HFFc6 (cell line): ENCODE measurements around the gene SFRP5. TPM values are rescaled to one million over a fixed set of nuclear protein-coding genes. Genes with fewer than 3 reads are reported as not detected.

ENCODE experiments used
- DNase-seq: peaks from one replicate; pipeline ENCODE4 v3.0.0-alpha.2; 2018
- H3K27ac Mint-ChIP-seq: 2 replicates; pipeline ENCODE4 v1.8.0; 2020; ENCODE audit warnings: mild to moderate bottlenecking, mixed read lengths
- H3K27me3 Mint-ChIP-seq: 2 replicates; pipeline ENCODE4 v1.8.0; 2021; ENCODE audit warnings: mild to moderate bottlenecking, moderate library complexity, mixed read lengths; ENCODE audit not compliant: insufficient read depth
- H3K36me3 Mint-ChIP-seq: 2 replicates; pipeline ENCODE4 v1.8.0; 2021; ENCODE audit warnings: low read depth, mixed read lengths
- H3K4me1 Mint-ChIP-seq: 2 replicates; pipeline ENCODE4 v1.8.0; 2020; ENCODE audit warnings: low read depth, mixed read lengths
- H3K4me3 Mint-ChIP-seq: 2 replicates; pipeline ENCODE4 v1.8.0; 2020; ENCODE audit warnings: mild to moderate bottlenecking, moderate library complexity, mixed read lengths
- H3K9me3 Mint-ChIP-seq: 2 replicates; pipeline ENCODE4 v1.8.0; 2020; ENCODE audit warnings: mild to moderate bottlenecking, mixed read lengths
- CTCF ChIP-seq: fragments of 200-600 bp; sonication (generic); IDR thresholded peaks from 2 replicates; pipeline ENCODE4 v1.5.0; 2021; ENCODE audit warnings: antibody characterized with exemption, mild to moderate bottlenecking
- total RNA-seq, 6 experiments: library from RNA; stranded (reverse); fragmentation: NEBNext Ultra II Directional; extraction: Animal tissue kit (Norgen Biotek cat#: 25700); gene quantifications; 2 replicates in 1 of 6; 3 replicates in 5 of 6; pipeline ENCODE4 v1.2.3, GENCODE V29; 2021

SFRP5 gene
- total RNA-seq, 6 experiments from 2014 or later: not detected

GRCh38 chr10:97759946-97760345 lies 11.9 kb downstream of the SFRP5 start:
- Mint-ChIP-seq H3K4me1 (no peaks in the 10 kb centered on the region), H3K36me3 (peaks cover 4% of the 10 kb centered on the region; the same call in 1 of the 2 replicates), H3K27ac (no peak overlapping the region), H3K9me3 (no peaks in the 10 kb centered on the region), H3K27me3 (peaks cover 2% of the 10 kb centered on the region; the same call in 1 of the 2 replicates), H3K4me3 (no peak overlapping the region)
- no peak for DNase-seq
- no peak for TF ChIP-seq CTCF

- peaks cover 2% of the 10 kb centered on the region; the same call in 1 of the 2 replicates for H3K27me3 Mint-ChIP-seq
- no peaks in the 10 kb centered on the region for H3K4me1 Mint-ChIP-seq
- no peak overlapping the region for H3K27ac Mint-ChIP-seq
- peak; percentile 37 for DNase-seq
- peak; percentile 93 for TF ChIP-seq CTCF
- H3K36me3 Mint-ChIP-seq: peaks cover 10% of the 10 kb centered on the region; the same call in 1 of the 2 replicates
- no peaks in the 10 kb centered on the region for H3K9me3 Mint-ChIP-seq
- H3K4me3 Mint-ChIP-seq: no peak overlapping the region
Observed at GRCh38 chr10:97759158-97759887, 12.5 kb downstream of the SFRP5 start.

GRCh38 chr10:97757471-97757870 lies 14.3 kb downstream of the SFRP5 start:
- Mint-ChIP-seq H3K27ac (no peak overlapping the region), H3K4me3 (no peak overlapping the region), H3K9me3 (no peaks in the 10 kb centered on the region), H3K36me3 (peaks cover 15% of the 10 kb centered on the region; the same call in 1 of the 2 replicates), H3K27me3 (peaks cover 5% of the 10 kb centered on the region; the same call in 1 of the 2 replicates), H3K4me1 (no peaks in the 10 kb centered on the region)
- no peak for TF ChIP-seq CTCF
- no peak for DNase-seq

GRCh38 chr10:97755718-97756117 lies 16.1 kb downstream of the SFRP5 start:
- no peaks in the 10 kb centered on the region for H3K4me1 Mint-ChIP-seq
- no peak overlapping the region for H3K4me3 Mint-ChIP-seq
- no peak for TF ChIP-seq CTCF
- peaks cover 3% of the 10 kb centered on the region; the same call in 1 of the 2 replicates for H3K27me3 Mint-ChIP-seq
- peaks cover 24% of the 10 kb centered on the region; the same call in 1 of the 2 replicates for H3K36me3 Mint-ChIP-seq
- no peaks in the 10 kb centered on the region for H3K9me3 Mint-ChIP-seq
- no peak for DNase-seq
- no peak overlapping the region for H3K27ac Mint-ChIP-seq

GRCh38 chr10:97754726-97755125 lies 17.1 kb downstream of the SFRP5 start:
- no peak overlapping the region for H3K27ac Mint-ChIP-seq
- no peak for TF ChIP-seq CTCF
- no peak for DNase-seq
- H3K36me3 Mint-ChIP-seq: peaks cover 24% of the 10 kb centered on the region; the same call in 1 of the 2 replicates
- H3K4me3 Mint-ChIP-seq: no peak overlapping the region
- no peaks in the 10 kb centered on the region for H3K4me1 Mint-ChIP-seq
- H3K27me3 Mint-ChIP-seq: peaks cover 3% of the 10 kb centered on the region; the same call in 1 of the 2 replicates
- H3K9me3 Mint-ChIP-seq: no peaks in the 10 kb centered on the region
